GM18499 (cell line): Measurements from ENCODE around the gene AGAP3.

Experiments
- ATAC-seq: cut with Tn5 transposase; IDR thresholded peaks from one replicate; pipeline ENCODE4 v1.9.1; 2021; ENCODE audit warnings: moderate number of reproducible peaks; ENCODE audit not compliant: insufficient read depth, unreplicated experiment

Gene AGAP3

DNA sequence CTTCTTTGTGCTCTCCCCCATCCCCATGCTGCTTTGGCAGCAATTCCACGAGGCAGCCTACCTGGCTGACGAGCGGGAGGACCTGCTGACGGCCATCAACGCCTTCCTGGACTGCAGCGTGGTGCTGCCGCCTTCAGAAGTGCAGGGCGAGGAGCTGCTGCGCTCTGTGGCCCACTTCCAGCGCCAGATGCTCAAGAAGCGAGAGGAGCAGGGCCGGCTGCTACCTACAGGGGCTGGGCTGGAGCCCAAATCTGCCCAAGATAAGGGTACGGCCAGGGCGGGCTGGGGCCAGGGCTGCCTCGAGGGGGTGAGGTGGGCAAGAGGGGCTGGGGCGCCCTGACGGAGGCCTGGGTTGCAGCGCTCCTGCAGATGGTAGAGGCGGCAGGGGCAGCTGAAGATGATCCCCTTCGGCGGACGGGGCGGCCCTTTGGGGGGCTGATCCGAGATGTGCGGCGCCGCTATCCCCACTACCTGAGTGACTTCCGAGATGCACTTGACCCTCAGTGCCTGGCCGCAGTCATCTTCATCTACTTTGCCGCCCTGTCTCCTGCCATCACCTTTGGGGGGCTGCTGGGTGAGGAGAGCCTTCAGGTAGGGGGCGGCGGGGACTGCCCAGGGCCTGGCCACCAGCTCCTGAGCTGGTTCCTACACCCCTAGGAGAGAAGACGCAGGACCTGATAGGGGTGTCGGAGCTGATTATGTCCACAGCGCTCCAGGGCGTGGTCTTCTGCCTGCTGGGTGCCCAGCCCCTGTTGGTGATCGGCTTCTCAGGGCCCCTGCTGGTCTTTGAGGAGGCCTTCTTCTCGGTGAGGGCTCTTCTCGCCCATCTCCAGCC is 15.0 kb upstream of the AGAP3 start:
- no peak for ATAC-seq

DNA sequence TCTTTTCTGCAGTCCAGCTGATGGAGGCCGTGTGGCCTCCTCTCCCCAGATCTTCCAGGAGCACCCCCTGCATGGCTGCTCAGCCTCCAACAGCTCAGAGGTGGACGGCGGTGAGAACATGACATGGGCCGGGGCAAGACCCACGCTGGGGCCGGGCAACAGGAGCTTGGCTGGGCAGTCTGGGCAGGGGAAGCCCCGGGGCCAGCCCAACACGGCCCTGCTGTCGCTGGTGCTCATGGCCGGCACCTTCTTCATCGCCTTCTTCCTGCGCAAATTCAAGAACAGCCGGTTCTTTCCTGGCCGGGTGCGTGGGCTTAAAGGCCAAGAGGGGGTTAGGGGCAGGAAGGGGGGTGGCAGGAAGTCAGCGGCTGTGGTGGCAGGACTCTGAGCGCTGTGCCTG is 12.3 kb upstream of the AGAP3 start:
- no peak for ATAC-seq

DNA sequence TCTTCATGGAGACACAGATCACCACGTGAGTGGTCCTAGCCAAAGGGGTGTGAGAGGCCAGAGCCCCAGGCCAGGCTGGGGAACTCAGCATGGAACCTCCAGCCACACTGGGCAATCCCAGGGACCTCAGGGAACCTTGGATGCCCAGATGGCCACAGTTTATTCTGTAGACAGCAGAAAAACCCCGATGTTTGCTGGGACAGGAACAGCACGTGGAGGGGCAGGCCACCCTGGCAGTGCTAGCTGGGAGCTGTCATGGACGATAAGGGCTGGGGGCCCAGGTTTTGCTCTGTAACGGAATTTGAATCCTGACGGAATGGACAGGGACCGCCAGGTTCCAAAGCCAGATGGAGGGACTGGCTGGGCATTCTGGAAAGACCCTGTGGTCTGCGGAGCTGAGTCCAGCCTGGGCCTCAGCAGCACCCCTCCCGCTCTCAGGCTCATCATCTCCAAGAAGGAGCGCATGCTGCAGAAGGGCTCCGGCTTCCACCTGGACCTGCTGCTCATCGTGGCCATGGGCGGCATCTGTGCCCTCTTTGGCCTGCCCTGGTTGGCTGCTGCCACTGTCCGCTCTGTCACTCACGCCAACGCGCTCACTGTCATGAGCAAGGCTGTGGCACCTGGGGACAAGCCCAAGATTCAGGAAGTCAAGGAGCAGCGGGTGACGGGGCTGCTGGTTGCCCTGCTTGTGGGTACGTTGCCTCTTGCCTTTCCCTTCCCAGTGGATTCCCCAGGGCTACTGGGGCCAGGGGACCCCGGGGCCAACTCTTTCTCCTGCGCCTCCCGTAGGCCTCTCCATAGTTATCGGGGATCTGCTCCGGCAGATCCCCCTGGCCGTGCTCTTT is 11.2 kb upstream of the AGAP3 start:
- ATAC-seq = no peak

DNA sequence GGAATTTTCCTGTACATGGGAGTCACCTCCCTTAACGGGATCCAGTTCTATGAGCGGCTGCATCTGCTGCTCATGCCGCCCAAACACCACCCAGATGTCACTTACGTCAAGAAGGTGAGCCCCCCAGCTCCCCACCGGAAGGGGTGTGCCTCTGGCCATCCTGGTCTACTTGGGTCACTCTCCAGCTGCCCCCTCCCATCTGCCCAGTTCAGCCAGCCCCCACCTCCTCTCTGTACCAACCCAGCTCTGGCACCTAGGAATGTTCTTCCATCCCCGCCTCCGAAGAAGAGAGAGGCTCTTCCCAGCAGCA is 10.7 kb upstream of the AGAP3 start:
- no peak for ATAC-seq

- no peak for ATAC-seq
Observed at GRCh38 chr7:151075978-151076426, 10.3 kb upstream of the AGAP3 start.

- ATAC-seq = no peak
Observed at GRCh38 chr7:151076863-151077704, 9.2 kb upstream of the AGAP3 start.

- ATAC-seq = no peak
Observed at GRCh38 chr7:151077705-151078232, 8.5 kb upstream of the AGAP3 start.

DNA sequence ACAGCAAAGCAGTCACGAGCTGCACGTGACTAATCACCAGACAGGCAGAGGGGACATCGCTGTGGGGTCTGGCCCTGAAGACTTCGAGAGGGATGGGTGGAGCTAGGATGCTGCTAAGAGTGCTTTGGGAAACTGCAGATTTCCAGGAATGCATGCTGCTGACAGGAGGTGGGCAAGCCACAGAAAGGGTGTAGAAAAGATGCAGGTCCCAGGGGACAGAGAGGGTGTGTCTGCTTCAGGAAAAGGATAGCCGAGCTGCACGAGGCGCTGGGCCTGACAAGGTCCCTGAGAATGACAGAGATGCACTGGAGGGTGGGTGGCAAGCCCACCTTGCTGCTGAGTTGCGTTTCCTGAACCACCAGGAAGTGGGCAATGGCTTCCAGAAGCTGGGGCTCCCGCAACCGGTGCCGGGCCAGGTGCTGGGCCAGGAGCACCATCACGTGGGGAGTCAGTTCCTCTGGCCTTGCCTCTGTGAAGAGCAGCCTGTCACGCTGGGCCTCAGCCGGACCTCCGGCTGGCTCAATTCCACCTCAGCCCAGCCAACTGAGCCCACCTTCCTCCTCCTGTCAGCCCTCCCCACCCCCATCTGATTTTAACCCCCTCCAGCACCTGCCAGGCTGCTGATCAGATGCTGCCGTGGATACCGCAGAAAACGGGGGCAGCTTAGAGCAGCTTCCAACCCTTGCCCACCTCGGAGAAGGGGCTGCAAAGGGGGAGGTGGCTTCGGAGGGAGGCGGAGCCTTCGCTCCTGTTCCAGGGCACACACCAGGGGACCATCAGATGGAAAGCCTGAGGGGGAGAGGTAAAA is 7.8 kb upstream of the AGAP3 start:
- ATAC-seq = no peak

DNA sequence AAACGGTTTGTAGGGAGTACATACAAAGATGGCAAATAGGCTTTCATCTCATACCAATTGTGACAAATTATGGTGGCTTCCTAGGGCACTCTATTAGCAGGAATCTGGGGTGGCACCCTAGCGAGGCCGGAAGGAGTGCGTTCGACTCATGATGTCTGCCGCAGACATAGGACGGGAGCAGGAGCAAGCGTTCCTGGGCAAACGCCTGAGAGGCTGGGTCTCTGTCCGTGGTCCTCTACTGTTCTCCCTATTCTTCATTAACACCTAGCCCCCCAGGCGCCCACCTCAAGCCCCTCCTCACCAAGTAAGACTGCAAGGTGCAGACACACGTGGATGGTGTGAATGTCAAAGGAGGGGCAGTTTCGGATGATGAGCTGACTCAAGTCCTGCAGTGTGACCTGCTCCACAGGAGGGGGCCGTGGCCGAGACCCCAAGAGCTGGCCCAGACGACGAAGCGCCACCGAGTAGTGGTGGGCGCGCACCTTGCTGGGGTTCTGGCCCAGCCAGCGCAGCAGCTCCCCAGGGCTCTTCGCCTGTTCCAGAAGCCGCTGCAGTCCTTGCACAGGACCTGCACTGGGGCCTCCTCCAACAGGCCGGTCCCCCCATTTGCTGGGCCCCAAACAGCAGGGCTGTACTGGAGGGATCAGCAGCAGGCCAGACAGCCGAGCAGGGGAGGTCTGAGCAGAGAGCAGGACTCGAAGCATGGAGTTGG is 6.9 kb upstream of the AGAP3 start:
- ATAC-seq = no peak

DNA sequence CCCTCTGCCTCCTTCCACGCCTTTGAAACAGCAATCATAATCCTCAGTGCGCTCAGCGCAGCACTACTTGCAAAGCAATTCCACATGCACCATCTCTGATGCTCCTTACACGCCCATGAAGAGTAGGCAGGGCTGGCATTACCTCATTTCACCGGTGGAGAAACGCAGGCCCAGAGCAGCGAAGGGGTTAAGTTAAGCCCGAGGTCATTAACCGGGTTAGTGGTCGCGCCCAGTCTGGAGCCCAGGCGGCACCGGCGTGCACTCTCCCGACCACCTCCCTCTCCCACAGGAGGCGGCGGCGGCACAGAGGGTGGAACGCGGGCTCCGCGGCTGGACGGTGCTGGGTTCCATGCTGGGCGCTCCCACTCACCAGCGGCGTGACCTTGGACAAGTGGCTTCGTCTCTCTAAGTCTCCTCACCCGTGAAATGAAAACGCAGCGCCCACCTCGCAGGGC is 6.2 kb upstream of the AGAP3 start:
- ATAC-seq = no peak

GRCh38 chr7:151080522-151081169 is 5.6 kb upstream of the AGAP3 start, which contains the start of gene FASTK:
TSS of gene FASTK (minus strand) at chr7:151080809. CDS start at chr7:151080766, 43 bp downstream.
- no peak for ATAC-seq

DNA sequence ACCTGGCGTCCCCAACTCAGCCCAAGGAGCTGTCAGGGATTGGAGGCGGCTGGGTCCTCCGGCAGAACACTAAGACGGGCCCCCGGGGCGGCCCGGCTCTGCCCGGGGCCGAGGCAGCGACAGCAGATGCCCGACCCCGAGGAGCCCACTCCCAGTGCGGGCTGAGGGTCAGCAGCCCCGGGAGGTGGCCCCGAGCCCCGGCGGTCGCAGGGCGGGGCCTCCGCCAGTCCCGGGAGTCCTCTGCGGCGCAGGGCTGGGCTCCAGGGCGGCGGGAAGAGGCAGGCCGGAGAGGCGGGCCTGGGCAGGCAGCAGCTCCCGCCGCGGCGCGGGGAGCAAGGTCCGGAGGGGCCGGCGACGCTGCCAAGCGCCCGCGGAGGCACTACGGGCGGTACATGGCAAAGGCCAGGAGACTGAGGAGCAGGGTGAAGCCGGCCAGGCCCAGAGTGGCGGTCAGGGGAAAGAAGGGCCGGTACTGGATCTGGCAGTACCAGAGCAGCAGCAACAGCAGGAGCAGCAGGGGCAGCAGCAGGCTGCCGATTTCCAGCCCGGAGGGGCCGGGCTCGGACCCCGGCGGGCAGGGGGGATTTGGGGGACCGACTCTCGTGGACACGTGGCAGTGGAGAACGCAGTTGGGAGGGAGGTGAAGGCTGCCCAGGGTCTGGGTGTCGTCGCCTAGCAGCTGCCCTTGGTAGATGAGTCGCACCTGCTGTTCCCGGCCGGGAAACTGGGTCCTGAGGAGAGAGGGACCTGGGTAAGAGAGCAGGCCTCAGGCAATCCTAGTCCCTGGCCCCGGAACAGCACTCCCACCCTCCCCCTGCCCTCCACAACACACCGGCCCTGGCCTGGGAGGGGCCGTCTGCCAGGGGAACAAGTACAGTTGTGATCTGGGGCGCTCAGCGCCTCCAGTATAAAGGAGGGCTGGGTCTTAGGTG is 4.8 kb upstream of the AGAP3 start:
- ATAC-seq = no peak

- no peak for ATAC-seq
Observed at GRCh38 chr7:151082141-151083070, 3.9 kb upstream of the AGAP3 start.

DNA sequence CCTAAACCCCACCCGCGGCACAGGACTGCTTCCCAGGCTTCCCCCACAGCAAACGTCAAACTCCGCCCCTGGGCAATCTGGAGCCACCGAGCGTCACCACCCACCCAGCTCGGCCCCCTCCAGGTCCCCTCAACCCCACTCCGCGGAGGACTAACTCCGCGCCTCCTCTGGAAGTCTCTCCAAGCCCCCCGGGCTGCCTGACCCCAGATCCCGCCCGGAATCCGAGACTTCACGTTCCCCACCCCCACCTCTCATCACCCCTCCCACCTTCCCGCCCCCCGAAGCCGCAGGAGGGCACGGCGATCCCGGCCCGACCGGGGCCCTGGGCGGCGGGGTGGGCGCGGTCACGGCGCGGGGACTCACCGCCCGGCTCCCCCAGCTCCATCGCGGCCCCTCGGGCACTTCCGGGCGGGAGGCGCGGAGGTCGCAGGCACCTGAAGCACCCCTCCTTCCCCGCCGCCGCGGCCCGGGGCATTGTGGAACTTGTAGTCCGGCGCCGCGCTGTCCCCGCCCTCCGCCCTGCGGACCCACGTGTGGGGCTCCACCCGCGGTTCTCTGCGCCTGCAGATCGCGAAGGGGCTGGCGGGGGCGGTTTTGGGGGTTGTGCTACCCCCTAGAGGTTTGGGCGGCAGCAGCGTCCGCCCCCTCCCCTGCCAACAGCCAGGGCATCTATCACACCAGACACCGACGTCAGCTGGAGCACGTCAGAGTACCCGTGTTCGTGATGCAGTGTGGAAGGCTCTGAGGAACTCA is 3.0 kb upstream of the AGAP3 start, which contains the start of gene TMUB1:
TSS of gene TMUB1 (minus strand) at position 423 of the 753 bp plus-strand sequence. CDS start 930 bp downstream, outside the sequence.
- ATAC-seq = no peak

DNA sequence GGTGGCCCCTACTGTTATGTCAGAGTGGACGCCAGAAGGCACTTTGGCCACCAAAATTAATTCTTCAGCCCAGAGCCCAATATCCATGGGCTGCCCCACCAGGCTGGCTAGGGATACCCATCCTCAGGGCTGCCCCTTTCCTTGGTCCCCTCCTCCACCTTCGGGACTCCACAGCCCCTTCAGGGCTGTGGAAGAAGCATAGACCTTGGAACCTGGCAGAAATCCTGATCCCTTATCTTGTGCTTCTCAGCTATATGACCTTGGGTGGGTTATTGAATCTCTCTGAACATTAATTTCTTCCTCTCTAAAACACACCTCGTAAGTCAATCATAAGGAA is 2.5 kb upstream of the AGAP3 start:
- no peak for ATAC-seq

DNA sequence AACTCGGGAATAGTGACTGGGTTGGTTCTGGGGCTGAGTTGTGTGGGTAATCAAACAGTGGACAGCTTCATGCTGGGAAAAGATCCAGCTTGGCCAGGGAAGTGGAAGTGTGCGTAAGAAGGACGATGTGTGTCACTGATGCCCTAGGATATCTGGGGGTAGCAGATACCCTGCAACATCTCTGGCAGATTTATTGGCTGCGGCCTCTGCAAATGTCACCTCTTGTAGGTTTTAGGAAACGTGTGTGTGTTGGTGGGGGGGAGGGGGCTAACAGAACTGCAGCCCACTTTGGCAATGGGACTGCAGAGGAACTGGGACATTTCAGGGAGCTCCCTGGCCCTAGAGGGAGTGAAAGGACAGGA is 965 bp upstream of the AGAP3 start:
- ATAC-seq = no peak
